SJSA1 (cell line): Measurements from ENCODE around the gene GID8. TPM values are rescaled to one million over a fixed set of nuclear protein-coding genes. Genes with fewer than 3 reads are reported as not detected.
A peak's percentile ranks its signal among the peaks of the same experiment; 100 is the strongest.

Experiments used
- DNase-seq, 2 experiments: peaks; one replicate each; pipeline ENCODE4 v3.0.0-alpha.2; 2015 to 2020; ENCODE audit warnings: low spot score in 2 of 2, low read depth in 1 of 2
- H3K27ac ChIP-seq: fragments of 250-450 bp; sonication (Bioruptor Pico); 2 replicates; pipeline ENCODE4 v1.5.1; 2020; ENCODE audit warnings: mild to moderate bottlenecking, moderate library complexity
- H3K27me3 ChIP-seq: fragments of 250-450 bp; sonication (Bioruptor Pico); replicated peaks from 2 replicates; pipeline ENCODE4 v1.5.1; 2020; ENCODE audit warnings: mild to moderate bottlenecking, moderate library complexity
- H3K36me3 ChIP-seq: fragments of 250-450 bp; sonication (Bioruptor Pico); 2 replicates; pipeline ENCODE4 v1.5.1; 2020; ENCODE audit warnings: mild to moderate bottlenecking
- H3K4me1 ChIP-seq: fragments of 250-450 bp; sonication (Bioruptor Pico); replicated peaks from 2 replicates; pipeline ENCODE4 v1.6.1; 2021; ENCODE audit warnings: mild to moderate bottlenecking
- H3K4me3 ChIP-seq: fragments of 250-450 bp; sonication (Bioruptor Pico); 2 replicates; pipeline ENCODE4 v1.5.1; 2020; ENCODE audit warnings: mild to moderate bottlenecking
- H3K9me3 ChIP-seq: fragments of 250-450 bp; sonication (Bioruptor Pico); replicated peaks from 2 replicates; pipeline ENCODE4 v1.5.1; 2020; ENCODE audit warnings: mild to moderate bottlenecking
- total RNA-seq: library from RNA; depleted of rRNA; stranded (reverse); fragments of >200 nt; shearing (Covaris generic); gene quantifications from 2 replicates; pipeline ENCODE4 v1.2.3, GENCODE V29; 2014

Gene GID8
- total RNA-seq, 1 experiment from 2014 or later: 20.7 TPM

GRCh38 chr20:62971950-62972844 lies 34.2 kb downstream of the GID8 start:
- Histone ChIP-seq H3K27ac (no peak overlapping the region), H3K9me3 (no peaks in the 10 kb centered on the region), H3K4me3 (no peak overlapping the region), H3K27me3 (peaks cover 77% of the 10 kb centered on the region), H3K4me1 (peaks cover 6% of the 10 kb centered on the region; the same call in 1 of the 2 replicates), H3K36me3 (no peaks in the 10 kb centered on the region)
- peak; percentile 47 to 88 for DNase-seq

GRCh38 chr20:62972845-62973745 lies 35.1 kb downstream of the GID8 start:
- Histone ChIP-seq H3K27me3 (peaks cover 78% of the 10 kb centered on the region), H3K4me1 (peaks cover 6% of the 10 kb centered on the region; the same call in 1 of the 2 replicates)

GRCh38 chr20:62975251-62975760 lies 37.4 kb downstream of the GID8 start:
- H3K27ac ChIP-seq: no peak overlapping the region
- H3K4me3 ChIP-seq: no peak overlapping the region
- H3K27me3 ChIP-seq: peaks cover 82% of the 10 kb centered on the region
- no peak for DNase-seq
- peaks cover 6% of the 10 kb centered on the region; the same call in 1 of the 2 replicates for H3K4me1 ChIP-seq
- H3K9me3 ChIP-seq: no peaks in the 10 kb centered on the region
- H3K36me3 ChIP-seq: no peaks in the 10 kb centered on the region

More at GRCh38 chr20:62972845-62973745, 35.1 kb downstream of the GID8 start:
- Histone ChIP-seq H3K4me3 (no peak overlapping the region), H3K27ac (no peak overlapping the region), H3K9me3 (no peaks in the 10 kb centered on the region), H3K36me3 (no peaks in the 10 kb centered on the region)
- DNase-seq: no peak

- Histone ChIP-seq H3K27ac (no peak overlapping the region), H3K9me3 (no peaks in the 10 kb centered on the region), H3K4me1 (peaks cover 6% of the 10 kb centered on the region; the same call in 1 of the 2 replicates), H3K36me3 (no peaks in the 10 kb centered on the region), H3K4me3 (no peak overlapping the region), H3K27me3 (peaks cover 82% of the 10 kb centered on the region)
- DNase-seq: no peak
Observed at GRCh38 chr20:62975812-62976508, 38.0 kb downstream of the GID8 start.

GRCh38 chr20:62976886-62977285 lies 38.9 kb downstream of the GID8 start:
- peaks cover 87% of the 10 kb centered on the region for H3K27me3 ChIP-seq

GRCh38 chr20:62977613-62978560 lies 39.9 kb downstream of the GID8 start:
- no peak for DNase-seq
- Histone ChIP-seq H3K9me3 (no peaks in the 10 kb centered on the region), H3K4me3 (no peak overlapping the region), H3K27me3 (peaks cover 90% of the 10 kb centered on the region), H3K27ac (no peak overlapping the region), H3K4me1 (no peaks in the 10 kb centered on the region; the same call in 1 of the 2 replicates), H3K36me3 (no peaks in the 10 kb centered on the region)

More at GRCh38 chr20:62976886-62977285, 38.9 kb downstream of the GID8 start:
- no peaks in the 10 kb centered on the region for H3K9me3 ChIP-seq
- H3K4me1 ChIP-seq: peaks cover 6% of the 10 kb centered on the region; the same call in 1 of the 2 replicates
- no peak overlapping the region for H3K4me3 ChIP-seq
- H3K27ac ChIP-seq: no peak overlapping the region
- no peaks in the 10 kb centered on the region for H3K36me3 ChIP-seq
- DNase-seq: no peak

GRCh38 chr20:62978561-62978943 lies 40.6 kb downstream of the GID8 start:
- H3K27me3 ChIP-seq: peaks cover 86% of the 10 kb centered on the region

GRCh38 chr20:62979310-62979709 lies 41.4 kb downstream of the GID8 start:
- no peaks in the 10 kb centered on the region for H3K36me3 ChIP-seq
- H3K27ac ChIP-seq: no peak overlapping the region
- no peak overlapping the region for H3K4me3 ChIP-seq
- DNase-seq: no peak
- no peaks in the 10 kb centered on the region for H3K4me1 ChIP-seq
- no peaks in the 10 kb centered on the region for H3K9me3 ChIP-seq
- peaks cover 86% of the 10 kb centered on the region for H3K27me3 ChIP-seq

More at GRCh38 chr20:62978561-62978943, 40.6 kb downstream of the GID8 start:
- Histone ChIP-seq H3K4me3 (no peak overlapping the region), H3K27ac (no peak overlapping the region), H3K9me3 (no peaks in the 10 kb centered on the region), H3K4me1 (no peaks in the 10 kb centered on the region), H3K36me3 (no peaks in the 10 kb centered on the region)
- DNase-seq: no peak

- H3K4me1 ChIP-seq: no peaks in the 10 kb centered on the region
- no peak for DNase-seq
- H3K4me3 ChIP-seq: no peak overlapping the region
- H3K36me3 ChIP-seq: no peaks in the 10 kb centered on the region
- H3K27ac ChIP-seq: no peak overlapping the region
- peaks cover 82% of the 10 kb centered on the region for H3K27me3 ChIP-seq
- no peaks in the 10 kb centered on the region for H3K9me3 ChIP-seq
Observed at GRCh38 chr20:62979876-62980373, 42.0 kb downstream of the GID8 start.

- Histone ChIP-seq H3K4me1 (no peaks in the 10 kb centered on the region), H3K27ac (no peak overlapping the region), H3K36me3 (no peaks in the 10 kb centered on the region), H3K9me3 (no peaks in the 10 kb centered on the region), H3K27me3 (peaks cover 82% of the 10 kb centered on the region), H3K4me3 (no peak overlapping the region)
- DNase-seq: no peak
Observed at GRCh38 chr20:62980380-62980960, 42.5 kb downstream of the GID8 start.

GRCh38 chr20:62980970-62981369 lies 43.0 kb downstream of the GID8 start:
- Histone ChIP-seq H3K27me3 (peaks cover 82% of the 10 kb centered on the region), H3K36me3 (no peaks in the 10 kb centered on the region), H3K4me3 (no peak overlapping the region), H3K4me1 (no peaks in the 10 kb centered on the region), H3K9me3 (no peaks in the 10 kb centered on the region), H3K27ac (no peak overlapping the region)
- no peak for DNase-seq
